Endometrium (tissue), 2 donors: Measurements from ENCODE around the gene DNAJB8.

Source experiments
- FAIRE-seq: peaks from 2 replicates; lab custom pipeline; 2012; peaks lifted over from hg19 to GRCh38; lab: Jason Lieb, UNC
- donor health status: control.
- donor health status: control.

Gene DNAJB8

DNA sequence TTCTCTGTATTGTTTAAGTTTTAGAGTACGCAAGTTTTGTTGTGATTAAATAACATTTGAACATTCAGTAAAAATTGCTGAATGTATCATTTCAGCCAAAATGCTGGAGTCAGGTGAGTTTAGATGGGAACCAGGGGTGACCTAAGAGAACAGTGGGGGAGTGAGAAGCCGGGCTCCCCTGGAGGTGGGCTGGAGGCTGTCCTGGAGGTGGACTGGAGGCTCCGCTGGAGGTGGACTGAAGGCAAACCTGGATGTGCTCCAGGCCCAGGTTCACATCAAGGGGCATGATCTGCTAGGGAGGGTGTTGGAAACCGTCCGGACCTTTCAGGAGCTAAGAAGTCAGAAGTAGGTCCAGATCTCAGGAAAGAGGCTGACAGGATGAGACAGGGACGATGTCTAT lies 23.7 kb downstream of the DNAJB8 start:
- FAIRE-seq: no peak

- FAIRE-seq: no peak
Measured at GRCh38 chr3:128442070-128442469, 24.6 kb downstream of the DNAJB8 start.

- FAIRE-seq: no peak
Measured at GRCh38 chr3:128439226-128439625, 27.5 kb downstream of the DNAJB8 start.

GRCh38 chr3:128438488-128439072 lies 28.1 kb downstream of the DNAJB8 start:
- no peak for FAIRE-seq

GRCh38 chr3:128436214-128436613 lies 30.5 kb downstream of the DNAJB8 start:
- FAIRE-seq: no peak

DNA sequence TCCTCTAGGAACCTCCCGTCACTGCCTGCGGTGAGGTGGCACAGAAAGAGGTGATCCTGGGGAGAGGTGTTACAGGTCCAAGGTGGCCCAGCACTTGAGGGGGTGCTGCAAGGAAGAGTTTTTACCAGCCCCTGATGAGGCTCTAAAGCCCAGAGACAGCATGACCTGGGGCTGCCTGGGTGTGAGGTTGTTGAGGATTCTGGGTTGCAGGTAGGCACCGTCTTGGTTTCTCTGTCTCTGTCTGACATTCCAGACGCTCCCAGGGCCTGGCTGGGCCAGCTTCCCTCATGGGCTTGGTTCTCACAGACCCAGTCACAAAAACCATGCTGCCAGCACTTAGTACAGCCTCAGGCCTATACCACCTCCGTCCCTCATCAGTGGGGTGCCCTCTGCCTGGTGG lies 31.1 kb downstream of the DNAJB8 start:
- no peak for FAIRE-seq

- no peak for FAIRE-seq
Measured at GRCh38 chr3:128435058-128435457, 31.6 kb downstream of the DNAJB8 start.

DNA sequence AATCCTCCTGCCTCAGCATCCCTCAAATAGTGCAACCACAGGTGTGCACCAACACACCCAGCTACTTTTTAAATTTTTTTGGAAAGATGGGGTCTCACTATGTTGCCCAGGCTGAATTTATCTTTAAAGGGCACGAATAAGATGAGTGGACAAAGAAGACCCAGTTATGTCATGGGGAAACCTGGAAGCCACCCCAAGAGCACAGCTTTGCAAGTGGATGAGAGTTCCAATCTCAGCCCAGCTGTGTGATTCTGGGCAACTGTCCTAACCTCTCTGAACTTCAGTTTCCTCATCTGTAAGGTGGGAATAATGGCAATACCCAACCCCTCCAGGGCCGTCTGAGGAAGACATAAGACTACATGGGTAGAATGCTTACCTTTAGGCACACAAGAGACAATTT lies 32.2 kb downstream of the DNAJB8 start:
- FAIRE-seq: no peak

DNA sequence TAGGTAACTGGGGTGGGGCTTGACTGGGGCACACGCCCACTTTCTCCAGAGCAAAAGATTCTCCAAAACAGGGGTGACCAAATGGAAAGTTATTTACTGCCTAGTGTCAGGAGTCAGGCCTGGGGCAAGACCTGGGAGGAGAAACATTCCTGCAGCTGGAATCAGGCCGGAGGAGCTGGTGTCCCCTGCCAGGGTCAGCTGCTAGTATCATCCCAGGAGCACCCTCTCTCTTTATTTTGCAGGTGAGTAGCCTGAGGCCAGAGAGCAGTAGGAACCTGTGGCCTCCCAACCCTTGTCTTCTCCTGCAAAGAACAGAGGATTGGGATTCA lies 32.9 kb downstream of the DNAJB8 start:
- no peak for FAIRE-seq

DNA sequence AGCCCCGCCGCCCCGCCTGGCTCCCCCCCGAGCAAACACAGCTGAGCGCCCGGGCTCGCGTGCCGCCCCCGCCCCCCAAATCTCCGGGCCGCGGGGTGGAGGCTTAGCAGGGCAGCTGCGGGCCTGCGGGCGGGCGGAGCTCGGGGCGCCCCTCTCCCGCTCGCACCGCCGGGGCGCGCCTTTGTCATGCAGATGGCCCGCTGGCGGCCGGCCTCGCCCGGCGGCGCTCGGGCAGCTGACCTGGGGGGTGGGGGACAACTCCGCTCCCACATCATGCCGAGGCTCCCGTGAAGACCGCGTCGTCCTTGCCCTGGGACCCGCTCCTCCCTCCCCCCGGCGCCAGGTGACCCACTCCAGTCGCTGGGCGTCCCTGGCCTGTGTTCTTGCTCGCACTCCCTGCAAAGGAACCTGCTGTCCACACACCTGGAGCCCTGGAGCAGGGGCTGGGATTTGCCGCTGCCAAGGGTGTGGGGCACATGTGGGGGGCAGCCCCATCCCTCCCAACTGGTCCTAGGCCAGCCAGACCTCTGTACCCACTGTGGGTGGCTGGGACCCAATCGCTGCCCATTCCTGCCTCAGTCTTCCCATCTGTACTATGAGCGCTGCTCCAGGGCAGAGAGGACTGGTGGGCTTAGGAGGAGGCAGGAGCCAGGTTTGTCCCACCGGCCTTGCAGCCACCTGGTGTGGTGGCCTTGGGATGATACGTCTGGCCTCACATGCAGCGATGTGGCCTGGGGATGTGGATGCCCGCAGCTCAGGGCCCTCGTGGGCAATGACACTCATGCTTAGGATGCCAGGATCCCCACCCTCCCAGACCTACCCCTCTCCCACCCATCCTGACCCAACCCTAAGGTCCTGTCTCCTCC lies 33.5 kb downstream of the DNAJB8 start:
- FAIRE-seq: no peak

- no peak for FAIRE-seq
Measured at GRCh38 chr3:128432301-128432970, 34.3 kb downstream of the DNAJB8 start.

DNA sequence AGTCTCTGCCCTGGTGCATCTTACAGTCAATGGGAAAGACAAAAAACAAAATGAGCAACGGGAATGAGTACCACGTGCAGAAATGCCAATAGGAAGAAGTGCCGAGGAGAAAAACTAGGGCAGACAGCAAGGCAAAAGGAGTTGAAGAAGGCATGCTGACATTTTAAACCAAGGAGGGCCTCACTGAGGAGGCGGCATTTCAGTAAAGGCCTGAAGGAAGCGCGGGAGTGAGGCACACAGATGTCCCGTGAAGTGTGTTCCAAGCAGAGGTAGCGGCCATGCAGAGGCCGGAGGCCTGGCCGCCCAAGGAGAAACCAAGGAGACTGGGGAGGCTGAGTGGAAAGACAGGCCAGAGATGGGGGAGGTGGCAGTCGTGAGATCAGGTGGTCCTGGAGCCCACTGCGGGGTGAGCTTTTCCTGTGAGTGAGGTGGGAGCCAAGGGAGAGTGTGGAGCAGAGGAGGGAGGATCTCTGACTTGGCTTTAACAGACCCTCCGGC lies 34.8 kb downstream of the DNAJB8 start:
- no peak for FAIRE-seq

DNA sequence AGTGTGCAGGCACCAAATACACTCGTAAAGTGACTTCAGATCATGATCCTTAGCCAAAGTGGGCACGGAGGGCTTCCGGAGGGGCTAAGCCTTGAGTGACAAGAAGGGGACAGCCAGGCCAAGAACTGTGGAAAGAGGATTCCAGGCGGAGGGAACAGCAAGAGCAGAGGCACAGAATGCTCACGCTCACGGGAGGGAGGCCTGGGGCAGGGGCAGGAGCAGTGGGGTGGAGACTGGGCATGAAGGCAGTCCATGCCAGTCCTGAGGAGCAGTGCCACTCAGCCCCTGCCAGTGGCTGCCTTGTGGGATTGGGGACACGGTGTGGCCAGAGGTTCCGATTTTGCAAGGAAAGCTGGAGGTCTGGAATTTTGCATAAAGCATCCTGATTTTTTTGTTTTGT lies 36.0 kb downstream of the DNAJB8 start:
- no peak for FAIRE-seq

DNA sequence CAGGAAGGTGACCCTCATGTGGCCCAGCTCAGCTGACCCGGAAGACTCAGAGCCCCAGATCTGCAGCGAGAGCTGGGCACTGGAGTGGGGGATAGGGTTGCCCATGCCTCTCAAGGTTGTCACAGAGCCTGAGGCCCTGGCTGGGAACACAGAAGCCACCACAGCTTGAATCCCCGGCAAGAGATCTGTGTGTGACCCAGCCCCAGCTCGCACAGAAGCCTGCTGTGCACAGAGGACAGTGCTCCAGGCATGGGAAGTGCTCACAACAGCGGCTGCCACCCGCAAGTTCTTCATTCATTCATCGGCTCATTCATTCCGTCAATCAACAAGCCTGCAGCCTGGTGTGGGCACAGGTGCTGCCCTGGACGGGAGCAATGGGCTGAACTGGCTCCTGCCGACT lies 36.4 kb downstream of the DNAJB8 start:
- FAIRE-seq: no peak

DNA sequence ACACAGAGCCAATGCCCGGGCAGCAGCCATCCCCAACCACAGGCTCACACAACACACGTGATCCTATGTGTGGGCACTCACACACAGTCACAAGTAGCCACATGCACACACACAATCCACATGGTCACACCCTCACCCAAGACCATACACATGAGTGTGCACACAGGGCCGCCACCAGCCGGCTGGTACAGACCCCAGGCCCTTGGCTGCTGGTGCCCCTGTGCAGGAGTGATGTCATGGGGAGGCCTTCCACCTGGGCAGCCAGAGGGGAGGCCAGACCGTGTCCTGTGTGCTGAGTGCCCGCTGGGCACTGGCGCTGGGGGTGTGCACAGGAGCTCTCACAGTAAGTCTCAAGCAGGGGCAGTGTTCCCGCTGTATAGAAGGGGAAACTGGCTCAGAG lies 36.9 kb downstream of the DNAJB8 start:
- FAIRE-seq: no peak

- no peak for FAIRE-seq
Measured at GRCh38 chr3:128429275-128429674, 37.4 kb downstream of the DNAJB8 start.

DNA sequence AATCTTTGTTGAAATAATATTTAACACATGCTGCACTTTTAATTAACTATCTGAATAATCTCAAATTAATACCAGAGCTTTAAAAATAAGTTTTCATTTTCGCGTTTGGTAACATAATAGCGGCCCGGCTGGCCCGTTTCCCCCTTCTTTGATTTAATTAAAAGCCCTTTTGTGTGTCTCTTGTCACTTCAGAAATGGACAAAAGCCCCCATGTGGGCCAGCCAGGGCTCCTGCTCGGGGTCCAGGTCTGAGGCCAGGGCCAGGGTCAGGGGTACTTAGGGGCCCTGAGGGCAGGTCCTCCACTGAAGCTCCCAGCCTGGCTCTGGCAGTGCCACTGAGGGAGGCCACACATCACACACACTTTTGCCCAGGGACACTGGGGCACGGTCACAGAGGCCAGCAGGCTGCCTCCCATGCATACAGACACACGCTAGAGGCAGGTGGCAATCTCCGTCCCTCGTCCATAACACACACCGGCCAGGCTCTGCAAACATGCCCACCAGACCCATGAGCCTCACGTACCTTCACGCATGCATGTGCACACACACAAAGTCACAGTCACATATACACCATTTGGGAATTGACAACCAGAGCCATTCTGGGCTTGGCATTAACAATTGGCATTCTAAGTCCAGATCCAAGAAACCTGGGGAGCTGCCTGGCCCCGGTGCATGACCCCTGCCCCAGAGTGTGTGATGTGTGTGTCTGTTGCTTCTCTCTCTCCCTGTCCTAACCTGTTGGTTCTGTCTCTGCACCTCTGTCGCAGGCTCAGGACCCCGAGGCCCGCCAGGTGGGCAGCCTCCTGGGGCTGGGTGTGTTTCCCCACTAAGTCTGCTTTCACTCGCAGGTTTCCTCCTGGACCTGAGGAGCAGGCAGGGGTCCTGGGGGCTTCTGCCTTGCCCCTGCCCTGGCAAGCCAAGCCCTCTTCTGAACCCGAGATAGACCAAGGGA lies 38.5 kb downstream of the DNAJB8 start:
- FAIRE-seq: no peak

- FAIRE-seq: no peak
Measured at GRCh38 chr3:128427175-128427857, 39.4 kb downstream of the DNAJB8 start.

- FAIRE-seq: no peak
Measured at GRCh38 chr3:128426128-128426921, 40.4 kb downstream of the DNAJB8 start.

DNA sequence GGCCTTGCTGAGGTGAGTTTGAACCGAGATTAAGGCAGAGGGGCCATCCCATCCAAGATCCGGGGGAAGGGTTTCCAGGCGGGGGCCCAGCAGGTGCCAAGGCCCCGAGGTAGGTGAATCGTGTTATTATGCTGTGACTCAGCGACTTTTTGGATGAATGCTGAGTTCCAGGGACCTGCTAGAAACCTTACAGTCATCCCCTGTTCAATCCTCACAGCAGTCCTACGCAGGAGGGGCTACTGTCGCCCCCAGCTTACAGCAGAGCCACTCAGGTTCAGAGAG lies 40.9 kb downstream of the DNAJB8 start:
- FAIRE-seq: no peak
